Activated CD8-positive, alpha-beta T cell treated with anti-CD3 and anti-CD28 coated beads, Interleukin-2, amount 10 ng/mL, durations not matched to agents 7 days and 5 days (primary cell): ENCODE measurements around the gene PRDM15. TPM values are rescaled to one million over a fixed set of nuclear protein-coding genes. Genes with fewer than 3 reads are reported as not detected.

Experiments
- ATAC-seq: fragments of 150-1000 bp; cut with Tn5 transposase; one replicate; pipeline ENCODE4 v1.10.0; 2021; ENCODE audit warnings: moderate library complexity
- CTCF ChIA-PET: fragments of 350-600 bp; sonication (Branson Sonifier 250); formaldehyde crosslinking; loops from one replicate; lab custom pipeline; 2021; ENCODE audit warnings: antibody characterized with exemption; lab: Charles Lee
- POLR2A ChIA-PET: fragments of 350-600 bp; sonication (Branson Sonifier 250); formaldehyde crosslinking; loops from one replicate; lab custom pipeline; 2021; ENCODE audit warnings: antibody characterized with exemption; lab: Charles Lee
- DNase-seq: peaks from one replicate; pipeline ENCODE4 v3.0.0-alpha.2; 2020
- H3K27ac Mint-ChIP-seq: one replicate; pipeline ENCODE4 v1.8.0; 2021; ENCODE audit warnings: mild to moderate bottlenecking, mixed read lengths
- H3K27me3 Mint-ChIP-seq: one replicate; pipeline ENCODE4 v1.8.0; 2021; ENCODE audit warnings: low read depth, mixed read lengths
- H3K36me3 Mint-ChIP-seq: one replicate; pipeline ENCODE4 v1.8.0; 2021; ENCODE audit warnings: low read depth, mixed read lengths
- H3K4me1 Mint-ChIP-seq: one replicate; pipeline ENCODE4 v1.8.0; 2021; ENCODE audit warnings: low read depth, mixed read lengths
- H3K4me3 Mint-ChIP-seq: one replicate; pipeline ENCODE4 v1.8.0; 2021; ENCODE audit warnings: mild to moderate bottlenecking, mixed read lengths
- H3K9me3 Mint-ChIP-seq: one replicate; pipeline ENCODE4 v1.8.0; 2022; ENCODE audit warnings: mixed read lengths; ENCODE audit not compliant: insufficient read depth
- total RNA-seq, 2 experiments: library from RNA; stranded (reverse); gene quantifications; one replicate each; pipeline ENCODE4 v1.2.3, GENCODE V29; 2021

The PRDM15 gene
- total RNA-seq, 2 experiments from 2014 or later: 8.5 to 9.6 TPM

DNA sequence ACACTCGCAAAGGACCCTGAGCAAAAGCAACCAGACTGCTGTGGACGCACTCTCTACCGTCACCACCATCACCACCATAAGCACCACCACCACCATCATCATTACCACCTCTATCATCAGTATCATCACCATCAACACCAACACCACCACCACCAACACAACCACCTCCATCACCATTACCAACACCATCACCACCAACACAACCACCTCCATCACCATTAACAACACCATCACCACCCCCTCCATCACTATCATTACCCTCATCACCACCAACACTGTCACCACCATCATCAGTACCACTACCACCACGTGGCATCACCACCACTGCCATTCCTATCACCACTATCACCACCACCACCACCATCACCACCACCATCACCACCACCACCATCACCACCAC lies 73.5 kb downstream of the PRDM15 start:
- DNase-seq (no peak), ATAC-seq (no peak)
- ChIA-PET POLR2A (no interaction called here), CTCF (no interaction called here)
- no peaks in the 10 kb centered on the region for H3K27me3 Mint-ChIP-seq
- H3K4me1 Mint-ChIP-seq: peaks cover 4% of the 10 kb centered on the region
- H3K36me3 Mint-ChIP-seq: peaks cover 37% of the 10 kb centered on the region
- no peaks in the 10 kb centered on the region for H3K9me3 Mint-ChIP-seq
- no peak overlapping the region for H3K4me3 Mint-ChIP-seq
- H3K27ac Mint-ChIP-seq: no peak overlapping the region

DNA sequence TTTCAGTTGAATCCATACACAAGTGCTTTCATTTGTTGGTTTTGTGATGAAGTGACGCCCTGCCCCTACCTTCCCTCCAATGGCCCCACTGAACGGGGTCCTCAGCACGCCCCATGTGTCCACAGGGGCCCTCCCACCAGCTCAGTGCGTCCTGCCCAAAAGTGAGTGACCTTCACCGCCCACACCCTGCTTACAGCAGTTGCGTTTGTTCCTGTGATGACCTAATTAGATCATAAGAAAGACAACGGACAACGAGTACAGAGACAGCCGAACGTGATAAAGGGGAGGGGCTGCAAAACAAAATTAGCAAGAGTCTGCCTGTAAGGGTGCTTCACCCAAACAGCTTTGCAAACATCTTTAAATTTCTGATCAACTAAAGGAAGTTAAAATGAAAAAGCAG lies 74.1 kb downstream of the PRDM15 start:
- ChIA-PET POLR2A (no interaction called here), CTCF (no interaction called here)
- Mint-ChIP-seq H3K4me3 (no peak overlapping the region), H3K27me3 (no peaks in the 10 kb centered on the region), H3K9me3 (no peaks in the 10 kb centered on the region), H3K36me3 (peaks cover 37% of the 10 kb centered on the region), H3K4me1 (peaks cover 4% of the 10 kb centered on the region), H3K27ac (no peak overlapping the region)
- no peak for DNase-seq
- no peak for ATAC-seq

DNA sequence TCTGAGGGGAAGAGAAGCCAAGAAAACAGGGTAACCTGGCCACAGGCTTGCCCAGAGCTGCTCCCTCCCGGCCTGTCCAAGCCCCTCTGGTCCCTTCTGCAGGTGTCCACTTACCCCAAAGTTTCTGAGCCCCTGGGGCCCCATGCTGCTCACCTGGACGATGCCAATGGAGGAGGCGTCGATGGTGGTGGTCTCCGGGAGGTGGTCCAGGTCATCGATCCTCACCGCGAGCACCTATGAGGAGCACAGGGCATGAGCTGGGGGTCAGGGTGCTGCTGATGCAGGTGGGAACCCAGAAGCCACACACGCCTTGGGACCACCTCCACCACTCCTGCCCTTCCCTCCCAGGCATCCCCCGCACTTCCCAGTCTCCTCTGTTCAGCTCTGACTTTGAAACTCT lies 74.8 kb downstream of the PRDM15 start:
- ChIA-PET CTCF (no interaction called here), POLR2A (no interaction called here)
- peaks cover 4% of the 10 kb centered on the region for H3K4me1 Mint-ChIP-seq
- H3K9me3 Mint-ChIP-seq: no peaks in the 10 kb centered on the region
- H3K27me3 Mint-ChIP-seq: no peaks in the 10 kb centered on the region
- H3K36me3 Mint-ChIP-seq: peaks cover 34% of the 10 kb centered on the region
- H3K27ac Mint-ChIP-seq: no peak overlapping the region
- DNase-seq (no peak), ATAC-seq (no peak)
- no peak overlapping the region for H3K4me3 Mint-ChIP-seq

DNA sequence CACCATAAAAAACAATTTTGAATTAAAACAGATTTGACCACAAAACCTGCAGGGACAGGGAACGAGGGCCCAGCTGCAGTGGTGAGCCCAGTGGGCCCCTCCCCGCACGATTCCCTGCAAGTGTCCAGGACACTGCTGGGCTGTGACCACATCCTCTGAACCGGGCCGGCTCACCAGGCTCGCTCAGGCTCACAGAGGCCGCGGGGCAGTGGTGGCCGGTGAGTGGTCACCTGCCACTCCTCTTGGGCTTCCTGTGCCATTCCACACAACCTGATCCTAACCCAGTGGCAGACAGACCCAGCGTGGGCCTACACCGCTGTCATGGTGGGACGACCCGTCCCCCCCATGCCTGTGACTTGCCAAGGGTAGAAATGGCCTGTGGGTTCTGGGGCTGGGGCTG lies 75.8 kb downstream of the PRDM15 start:
- no peak for DNase-seq
- H3K27me3 Mint-ChIP-seq: no peaks in the 10 kb centered on the region
- peaks cover 32% of the 10 kb centered on the region for H3K36me3 Mint-ChIP-seq
- no peak for ATAC-seq
- peaks cover 4% of the 10 kb centered on the region for H3K4me1 Mint-ChIP-seq
- no peaks in the 10 kb centered on the region for H3K9me3 Mint-ChIP-seq
- CTCF ChIA-PET: no interaction called here
- no peak overlapping the region for H3K27ac Mint-ChIP-seq
- H3K4me3 Mint-ChIP-seq: no peak overlapping the region
- POLR2A ChIA-PET: no interaction called here

DNA sequence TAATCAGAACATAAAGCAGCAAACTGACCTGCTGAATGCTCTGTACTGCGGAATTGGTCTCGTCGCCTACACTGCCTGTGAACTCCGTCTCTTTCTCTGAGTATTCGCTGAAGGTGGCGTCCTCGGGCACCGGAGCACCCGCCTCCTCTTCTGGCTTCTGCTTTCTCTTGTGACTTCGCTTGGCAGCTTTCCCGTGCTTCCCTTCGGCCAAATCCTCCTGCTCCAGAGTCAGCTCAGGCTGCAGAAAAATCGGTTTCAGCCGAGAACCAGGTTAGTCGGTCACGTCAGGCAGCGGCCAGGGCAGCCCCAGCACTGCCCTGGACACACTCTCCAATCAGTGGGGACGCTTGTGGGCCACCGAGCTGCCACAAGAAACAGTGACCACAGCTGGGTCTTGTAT lies 76.5 kb downstream of the PRDM15 start:
- peaks cover 4% of the 10 kb centered on the region for H3K4me1 Mint-ChIP-seq
- POLR2A ChIA-PET: no interaction called here
- no peaks in the 10 kb centered on the region for H3K27me3 Mint-ChIP-seq
- CTCF ChIA-PET: no interaction called here
- H3K27ac Mint-ChIP-seq: no peak overlapping the region
- no peak for ATAC-seq
- H3K4me3 Mint-ChIP-seq: no peak overlapping the region
- peaks cover 31% of the 10 kb centered on the region for H3K36me3 Mint-ChIP-seq
- H3K9me3 Mint-ChIP-seq: no peaks in the 10 kb centered on the region
- DNase-seq: no peak

DNA sequence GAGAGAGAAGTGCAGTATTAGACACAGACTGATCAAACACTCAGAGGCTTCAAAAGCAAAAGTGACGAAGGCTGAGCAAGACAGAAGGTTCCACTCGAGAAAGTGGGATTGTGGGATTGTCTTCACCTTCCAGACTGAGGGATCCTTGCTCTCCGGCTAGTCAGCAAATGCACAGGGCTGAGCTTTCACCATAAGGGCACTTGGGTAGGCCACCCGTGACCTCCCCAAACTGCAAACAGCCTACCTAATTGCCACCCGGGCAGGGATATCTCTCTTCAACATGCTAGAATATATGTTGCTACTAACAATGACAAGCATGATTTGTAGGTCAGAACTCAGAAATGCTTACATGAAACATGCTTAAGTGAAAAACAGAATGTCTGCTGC lies 77.0 kb downstream of the PRDM15 start:
- Mint-ChIP-seq H3K27ac (no peak overlapping the region), H3K4me1 (peaks cover 4% of the 10 kb centered on the region), H3K9me3 (no peaks in the 10 kb centered on the region), H3K4me3 (no peak overlapping the region), H3K36me3 (peaks cover 28% of the 10 kb centered on the region), H3K27me3 (no peaks in the 10 kb centered on the region)
- CTCF ChIA-PET: interaction anchor here (1.4 kb wide), 1 partner anchor 14 kb away, joined by 5 read pairs; no protein-coding TSS in a partner anchor
- ATAC-seq: no peak
- DNase-seq: no peak
- POLR2A ChIA-PET: no interaction called here

DNA sequence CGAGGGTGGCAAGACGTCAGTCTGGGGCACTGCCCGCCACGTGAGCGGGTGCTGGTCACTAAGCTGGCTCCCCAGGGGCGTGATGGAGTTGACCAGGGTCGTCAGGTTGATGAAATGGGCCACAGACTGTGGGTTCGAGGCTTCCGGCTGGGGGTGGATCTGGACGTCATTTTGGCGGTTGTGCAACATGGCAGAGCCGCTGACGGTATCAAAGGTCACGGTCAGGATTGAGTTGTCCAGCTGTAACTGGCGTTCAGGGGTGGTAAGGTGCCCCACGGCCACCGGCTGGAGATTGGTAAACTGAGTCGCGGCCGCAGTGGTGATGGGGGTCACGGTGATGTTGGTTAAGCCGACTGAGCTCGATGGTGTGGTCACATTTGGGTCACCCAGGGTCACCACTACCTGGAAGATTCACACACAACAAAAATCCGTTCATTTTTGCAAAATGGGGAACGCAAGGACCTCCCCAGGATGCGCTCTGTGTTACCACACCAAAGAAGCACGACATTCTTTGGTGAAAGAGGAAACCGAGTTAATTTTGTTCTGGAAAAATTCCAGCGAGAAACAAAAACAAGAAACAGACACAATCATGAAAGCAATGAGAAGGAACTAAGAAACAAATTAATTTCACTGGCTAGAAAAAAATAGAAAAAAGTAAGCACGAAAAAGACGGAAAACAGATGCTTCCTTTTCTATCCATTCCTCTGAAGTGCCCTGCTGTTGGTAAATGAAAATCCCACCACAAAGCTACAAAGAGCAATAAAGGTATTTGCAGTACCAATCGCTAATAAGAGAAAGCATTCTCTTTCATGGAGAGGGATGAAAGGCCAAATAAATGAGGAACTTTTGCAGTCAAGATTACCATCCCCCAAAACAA lies 77.6 kb downstream of the PRDM15 start:
- CTCF ChIA-PET: interaction anchor here (1.4 kb wide), 1 partner anchor 15 kb away, joined by 5 read pairs; no protein-coding TSS in a partner anchor
- H3K27me3 Mint-ChIP-seq: no peaks in the 10 kb centered on the region
- peaks cover 3% of the 10 kb centered on the region for H3K4me1 Mint-ChIP-seq
- no peak overlapping the region for H3K4me3 Mint-ChIP-seq
- H3K36me3 Mint-ChIP-seq: peaks cover 23% of the 10 kb centered on the region
- no peak overlapping the region for H3K27ac Mint-ChIP-seq
- POLR2A ChIA-PET: no interaction called here
- ATAC-seq (no peak), DNase-seq (no peak)
- H3K9me3 Mint-ChIP-seq: no peaks in the 10 kb centered on the region

DNA sequence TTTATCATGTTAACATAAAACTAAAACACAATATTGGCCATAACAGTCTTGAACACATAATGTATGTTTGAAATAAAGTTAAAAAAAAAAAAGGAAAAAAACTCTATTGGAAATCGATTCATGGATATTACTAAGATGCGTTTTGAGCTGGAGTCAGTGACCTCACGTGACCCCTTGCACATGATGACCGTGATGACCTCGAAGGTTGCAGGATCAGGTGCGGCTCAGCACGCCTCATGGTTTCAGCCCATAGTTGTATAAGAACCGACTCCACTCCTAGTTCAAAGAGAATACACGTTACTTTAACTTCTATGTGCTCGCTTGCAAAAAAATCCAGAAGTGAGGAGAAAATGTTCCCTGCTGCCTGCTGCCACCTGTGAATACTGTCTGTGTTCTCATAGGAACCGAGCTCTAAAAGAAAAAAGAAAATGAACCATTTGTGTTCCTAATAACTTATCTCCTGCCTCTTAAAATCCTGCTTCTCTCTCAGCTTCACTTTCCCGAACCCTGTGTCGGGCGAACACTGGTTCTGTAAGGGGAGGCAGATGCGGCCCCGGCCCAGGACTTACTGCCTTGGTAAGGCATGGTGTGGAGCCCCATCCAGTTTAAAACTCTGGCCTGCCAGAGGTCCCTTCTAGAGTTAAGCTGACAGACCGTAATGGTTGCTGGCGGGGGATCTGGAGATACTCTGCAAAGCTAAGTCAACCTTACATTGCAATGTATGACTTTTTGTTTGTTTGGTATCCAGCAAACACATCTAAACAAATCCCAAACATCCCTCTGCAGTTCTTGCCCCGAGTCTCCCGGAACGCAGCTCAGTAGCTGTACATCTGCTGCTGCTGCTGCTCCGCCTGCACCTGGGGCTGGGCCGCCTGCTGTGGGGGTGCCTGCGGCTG lies 78.5 kb downstream of the PRDM15 start:
- Mint-ChIP-seq H3K27ac (no peak overlapping the region), H3K4me3 (no peak overlapping the region), H3K36me3 (peaks cover 21% of the 10 kb centered on the region), H3K4me1 (peaks cover 3% of the 10 kb centered on the region), H3K27me3 (no peaks in the 10 kb centered on the region), H3K9me3 (no peaks in the 10 kb centered on the region)
- CTCF ChIA-PET: interaction anchor here (1.4 kb wide), 1 partner anchor 16 kb away, joined by 5 read pairs; no protein-coding TSS in a partner anchor
- POLR2A ChIA-PET: no interaction called here
- DNase-seq: no peak
- no peak for ATAC-seq

DNA sequence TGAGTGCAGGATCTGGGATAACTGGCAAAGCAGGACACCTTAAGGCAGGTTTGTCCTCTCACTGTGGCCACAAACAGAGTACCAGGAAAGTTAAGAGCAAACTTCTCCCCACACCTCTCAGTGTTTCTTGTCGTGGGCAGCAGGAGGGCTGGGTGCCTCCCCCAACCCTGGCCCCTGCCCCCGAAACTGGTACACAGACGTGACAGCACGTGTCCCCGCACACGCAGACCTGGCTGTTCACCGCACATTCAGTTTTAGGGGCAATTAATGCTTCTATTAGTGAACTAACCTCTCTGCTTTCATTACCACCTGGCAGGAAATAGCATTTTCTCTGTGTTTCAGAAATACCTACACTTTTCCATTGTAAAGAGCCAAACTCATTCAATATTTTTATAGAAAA lies 79.4 kb downstream of the PRDM15 start:
- no peaks in the 10 kb centered on the region for H3K27me3 Mint-ChIP-seq
- H3K27ac Mint-ChIP-seq: no peak overlapping the region
- no peak for ATAC-seq
- H3K4me3 Mint-ChIP-seq: no peak overlapping the region
- H3K9me3 Mint-ChIP-seq: no peaks in the 10 kb centered on the region
- H3K4me1 Mint-ChIP-seq: peaks cover 3% of the 10 kb centered on the region
- DNase-seq: no peak
- ChIA-PET CTCF (no interaction called here), POLR2A (no interaction called here)
- H3K36me3 Mint-ChIP-seq: peaks cover 16% of the 10 kb centered on the region

DNA sequence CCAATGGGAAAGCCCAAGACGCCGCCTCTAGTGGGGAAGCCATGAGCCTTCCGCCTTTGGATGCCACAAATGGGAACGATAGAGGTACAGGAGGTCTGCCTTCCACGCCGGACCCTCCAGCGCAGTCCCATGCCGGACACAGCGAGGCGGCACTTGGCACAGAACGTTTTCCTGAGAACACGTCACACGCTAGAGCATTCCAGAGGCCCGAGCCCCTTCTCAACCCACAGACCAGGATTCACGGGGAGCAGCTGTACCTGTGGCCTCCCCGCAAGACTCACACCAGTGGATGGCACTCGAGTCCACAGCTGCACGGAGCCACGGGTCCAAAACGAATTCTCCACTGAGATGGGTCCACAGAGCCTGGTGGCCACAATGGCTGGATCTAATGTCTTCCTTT lies 80.8 kb downstream of the PRDM15 start:
- no peaks in the 10 kb centered on the region for H3K27me3 Mint-ChIP-seq
- H3K27ac Mint-ChIP-seq: no peak overlapping the region
- ATAC-seq: no peak
- no peak for DNase-seq
- peaks cover 5% of the 10 kb centered on the region for H3K9me3 Mint-ChIP-seq
- H3K4me3 Mint-ChIP-seq: no peak overlapping the region
- H3K36me3 Mint-ChIP-seq: peaks cover 14% of the 10 kb centered on the region
- CTCF ChIA-PET: interaction anchor here (0.6 kb wide), 1 partner anchor 19 kb away, joined by 3 read pairs; no protein-coding TSS in a partner anchor
- POLR2A ChIA-PET: no interaction called here
- peaks cover 3% of the 10 kb centered on the region for H3K4me1 Mint-ChIP-seq

DNA sequence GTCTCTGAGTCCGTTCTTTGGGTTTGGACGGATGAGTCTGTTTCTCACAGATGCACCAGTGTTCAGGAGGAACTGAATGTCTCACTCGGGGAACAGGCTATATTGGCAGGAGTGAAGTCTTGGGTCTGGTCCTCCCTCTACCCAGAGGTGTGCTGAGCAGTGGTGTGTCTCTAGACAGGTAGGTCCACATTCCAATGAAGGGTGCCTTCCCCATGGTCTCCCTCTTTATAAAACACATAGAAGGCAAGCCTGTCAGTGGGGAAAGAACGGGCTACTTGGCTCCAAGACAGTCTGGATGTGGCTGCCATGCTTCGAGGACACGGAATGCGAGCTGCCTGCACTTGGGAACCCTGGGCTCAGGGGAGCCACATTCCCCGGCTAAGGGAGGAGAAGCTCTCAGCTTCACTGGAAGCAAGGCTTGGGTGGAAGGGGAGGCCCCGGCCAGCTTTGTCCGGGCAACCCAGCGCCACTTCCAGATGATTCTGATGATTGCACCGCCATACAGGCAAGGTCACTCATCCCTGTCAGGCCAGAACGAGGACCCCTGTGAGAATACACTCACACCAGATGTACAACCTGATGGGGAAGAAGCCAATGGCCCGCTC lies 82.6 kb downstream of the PRDM15 start:
- no peaks in the 10 kb centered on the region for H3K4me1 Mint-ChIP-seq
- ATAC-seq: no peak
- POLR2A ChIA-PET: no interaction called here
- DNase-seq: no peak
- peaks cover 13% of the 10 kb centered on the region for H3K9me3 Mint-ChIP-seq
- H3K4me3 Mint-ChIP-seq: no peak overlapping the region
- H3K27ac Mint-ChIP-seq: no peak overlapping the region
- CTCF ChIA-PET: no interaction called here
- peaks cover 10% of the 10 kb centered on the region for H3K36me3 Mint-ChIP-seq
- H3K27me3 Mint-ChIP-seq: peaks cover 4% of the 10 kb centered on the region
